ENCODE results near the gene RNF4.

GRCh38 chr4:2426711-2427275 is 42.1 kb upstream of the RNF4 start:
- TF ChIP-seq CTCF (IDR thresholded peaks at IDR 0.05; ENCODE audit: low read length) = no peak
- no peak for TF ChIP-seq EZH2phosphoT487 (IDR thresholded peaks at IDR 0.05; ENCODE audit: low read length)
- TF ChIP-seq EZH2 (optimal IDR thresholded peaks at IDR 0.05; ENCODE audit: low read depth, low read length) = no peak
